HG03103 (cell line): ENCODE data around the gene CYBRD1.
"Not testable (repeated sequence)": the region's sequence is repeated elsewhere in the genome, so short reads cannot be mapped to it uniquely, and the experiment has no call there.

Source experiments
- ATAC-seq: cut with Tn5 transposase; IDR thresholded peaks from one replicate; pipeline ENCODE4 v1.9.1; 2021; ENCODE audit warnings: low read depth; ENCODE audit not compliant: unreplicated experiment

CYBRD1 gene

DNA sequence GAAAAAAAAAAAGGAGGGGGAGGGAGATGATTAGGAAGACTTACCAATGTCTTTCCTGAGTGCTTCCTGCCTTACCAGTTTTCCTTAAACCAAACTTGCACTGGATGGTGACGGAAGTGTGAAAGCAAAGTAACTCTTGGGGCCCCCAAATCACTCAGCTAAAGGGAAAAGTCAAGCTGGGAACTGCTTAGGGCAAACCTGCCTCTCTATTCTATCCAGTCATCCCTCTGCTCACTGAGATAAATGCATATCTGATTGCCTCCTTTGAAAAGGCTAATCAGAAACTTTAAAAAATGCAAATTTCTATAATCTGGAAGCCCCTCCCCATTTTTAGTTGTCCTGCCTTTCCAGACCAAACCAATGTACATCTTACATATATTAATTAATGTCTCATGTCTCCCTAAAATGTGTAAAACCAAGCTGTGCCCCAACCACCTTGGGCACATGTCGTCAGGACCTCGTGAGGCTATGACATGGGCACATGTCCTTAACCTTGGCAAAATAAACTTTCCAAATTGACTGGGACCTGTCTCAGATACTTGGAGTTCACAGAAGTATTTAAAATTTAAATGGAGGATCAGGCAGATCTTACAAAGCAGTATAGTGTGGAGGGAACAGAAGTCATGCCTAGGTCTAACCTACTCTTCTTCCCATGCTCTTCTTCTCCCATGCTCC is 7.2 kb upstream of the CYBRD1 start:
- no peak for ATAC-seq

DNA sequence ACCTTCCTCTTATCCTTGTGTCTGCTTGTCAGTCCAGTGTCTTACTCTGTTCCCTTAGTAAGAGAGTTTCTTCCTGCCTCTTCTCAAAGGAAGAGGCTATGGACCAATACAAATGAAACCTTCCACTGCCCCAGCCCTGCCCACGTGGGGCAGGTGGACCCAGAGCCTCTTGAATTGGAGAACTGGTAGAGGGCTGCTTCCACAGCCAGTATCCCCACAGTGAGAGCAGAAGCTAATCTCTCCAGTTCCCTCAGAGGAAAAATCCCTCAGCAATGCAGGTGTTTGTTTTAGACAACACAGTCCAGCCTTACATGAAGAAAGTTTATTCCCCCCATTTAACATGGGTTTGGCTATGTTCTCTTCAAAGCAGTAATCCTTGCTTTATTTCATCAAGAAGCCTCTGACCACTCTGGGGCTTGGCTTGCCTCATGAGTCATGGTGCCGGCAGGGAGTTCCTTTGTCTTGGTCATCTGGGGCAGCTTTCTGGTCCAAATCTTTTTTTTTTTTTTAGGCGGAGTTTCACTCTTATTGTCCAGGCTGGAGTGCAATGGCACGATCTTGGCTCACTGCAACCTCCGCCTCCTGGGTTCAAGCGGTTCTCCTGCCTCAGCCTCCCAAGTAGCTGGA is 6.5 kb upstream of the CYBRD1 start:
- ATAC-seq, result no peak

DNA sequence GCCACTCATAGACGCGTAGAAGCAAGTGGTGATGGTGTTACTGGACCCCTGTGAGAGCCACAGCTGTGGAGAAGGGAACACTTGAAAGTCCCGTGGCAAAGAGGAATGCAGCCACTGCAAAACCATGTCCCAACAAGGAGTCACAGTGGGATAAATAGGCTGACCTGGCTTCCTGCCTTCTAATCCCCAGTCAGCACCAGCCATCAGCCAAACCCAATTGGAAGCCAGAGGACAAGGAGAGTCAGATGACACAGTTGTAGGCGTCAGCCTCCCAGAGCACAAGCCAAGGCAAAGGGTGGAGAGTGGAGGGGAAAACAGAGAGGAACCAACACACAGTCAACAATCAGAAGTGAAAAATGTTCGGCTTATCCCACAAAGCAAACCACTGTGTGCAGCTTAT is 5.5 kb upstream of the CYBRD1 start:
- no peak for ATAC-seq

DNA sequence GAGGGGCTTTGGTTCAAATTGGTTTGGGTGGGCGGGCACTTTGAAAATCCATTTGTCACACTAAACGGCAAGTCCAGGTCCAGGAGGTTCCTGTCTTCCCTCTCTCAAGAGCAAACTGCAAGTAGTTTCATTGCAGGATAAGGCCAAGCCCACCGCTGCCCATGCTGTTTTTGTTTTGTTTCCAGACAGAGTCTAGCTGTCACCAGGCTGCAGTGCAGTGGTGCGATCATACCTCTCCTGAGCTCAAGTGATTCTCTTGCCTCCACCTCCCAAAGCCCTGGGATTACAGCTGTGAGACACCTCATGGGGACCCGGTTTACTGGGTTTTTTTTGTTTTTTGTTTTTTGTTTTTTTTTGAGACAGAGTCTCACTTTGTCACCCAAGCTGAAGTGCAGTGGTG is 1.8 kb upstream of the CYBRD1 start:
- no peak for ATAC-seq

DNA sequence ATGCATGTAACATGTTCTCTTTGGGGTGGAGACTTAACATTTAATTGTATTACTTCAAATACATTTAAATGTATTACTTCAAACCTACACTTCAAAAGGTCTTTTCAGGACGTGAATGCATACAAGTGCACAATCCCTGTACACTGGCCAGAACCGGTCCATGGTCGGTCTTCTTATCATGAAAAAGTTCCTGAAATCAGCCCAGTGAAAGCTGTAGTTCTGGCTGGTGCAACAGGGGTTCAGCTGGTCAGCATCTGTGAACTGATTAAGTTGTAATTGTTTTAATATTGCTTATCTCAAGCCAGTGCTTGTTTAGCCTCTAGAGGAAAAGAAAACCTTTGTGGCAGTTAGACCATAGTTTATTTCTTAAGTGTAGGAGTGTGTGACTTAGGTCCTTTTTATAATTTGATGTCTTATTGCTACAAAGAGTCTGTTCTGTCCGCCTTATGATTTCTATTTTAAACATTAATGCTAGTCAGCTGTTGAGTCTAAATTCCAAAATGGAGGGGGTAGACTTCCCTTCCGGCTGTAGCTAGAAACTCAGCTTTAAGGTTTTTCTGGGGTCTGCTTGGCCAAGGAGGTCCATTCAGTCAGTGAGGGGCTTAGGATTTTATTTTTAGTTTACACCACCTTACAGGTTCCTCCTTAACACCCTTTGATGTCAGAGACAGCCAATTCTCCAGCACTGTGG is 768 bp upstream of the CYBRD1 start:
- ATAC-seq, result no peak

DNA sequence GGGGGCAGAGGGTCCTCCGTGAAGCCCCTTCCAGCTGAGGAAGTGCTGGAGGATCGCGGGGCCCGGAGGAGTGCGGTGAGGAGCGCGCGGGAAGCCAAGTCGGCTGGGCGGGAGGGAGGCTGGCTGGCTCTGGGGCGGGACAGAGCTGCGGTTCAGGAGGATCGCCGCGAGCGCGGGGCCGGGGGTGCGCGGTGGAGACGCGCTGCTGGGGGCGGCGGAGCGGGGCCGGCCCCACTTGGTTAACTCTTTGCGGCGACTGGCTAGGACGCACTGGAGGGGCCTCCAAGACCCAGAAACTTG is 464 bp downstream of the CYBRD1 start:
- peak; percentile 23 for ATAC-seq

GRCh38 chr2:171523088-171524017 is 1.1 kb downstream of the CYBRD1 start:
- peak; percentile 39 for ATAC-seq

DNA sequence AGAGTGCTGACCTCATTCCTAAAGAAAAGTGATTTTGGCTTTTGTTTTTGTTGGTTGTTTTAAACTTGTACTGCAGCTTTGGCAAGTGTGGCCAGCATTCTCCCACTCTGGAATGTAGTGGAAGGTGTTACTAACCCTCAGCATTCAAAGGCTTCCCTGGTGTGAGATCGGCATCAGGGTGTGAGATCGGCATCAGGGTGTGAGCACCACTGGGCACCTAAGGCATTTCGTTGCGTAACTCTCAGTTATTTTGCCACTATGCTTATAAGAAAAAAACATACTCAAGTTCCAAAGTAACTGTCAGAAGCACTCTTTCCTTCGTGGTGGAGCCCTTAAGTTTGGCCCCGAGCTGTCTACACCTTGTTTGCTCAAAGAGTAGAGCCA is 1.7 kb downstream of the CYBRD1 start:
- no peak for ATAC-seq

DNA sequence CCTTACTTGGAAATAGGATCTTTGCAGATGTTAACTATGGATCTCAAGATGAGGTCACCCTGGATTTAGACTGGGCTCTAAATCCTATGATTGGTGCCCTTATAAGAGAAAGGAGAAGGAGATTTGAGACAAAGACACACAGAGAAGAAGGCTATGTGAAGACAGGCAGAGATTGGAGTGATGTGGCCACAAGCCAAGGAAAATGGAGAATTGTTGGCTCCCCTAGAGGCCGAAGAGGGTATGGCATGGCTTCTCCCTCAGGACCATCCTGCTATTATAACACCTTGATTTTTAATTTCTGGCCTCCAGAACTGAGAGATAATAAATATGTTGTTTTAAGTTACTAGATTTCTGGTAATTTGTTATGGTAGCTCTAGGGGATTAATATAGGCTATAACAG is 7.6 kb downstream of the CYBRD1 start:
- no peak for ATAC-seq

GRCh38 chr2:171530378-171530777 is 8.1 kb downstream of the CYBRD1 start:
- ATAC-seq, result no peak

DNA sequence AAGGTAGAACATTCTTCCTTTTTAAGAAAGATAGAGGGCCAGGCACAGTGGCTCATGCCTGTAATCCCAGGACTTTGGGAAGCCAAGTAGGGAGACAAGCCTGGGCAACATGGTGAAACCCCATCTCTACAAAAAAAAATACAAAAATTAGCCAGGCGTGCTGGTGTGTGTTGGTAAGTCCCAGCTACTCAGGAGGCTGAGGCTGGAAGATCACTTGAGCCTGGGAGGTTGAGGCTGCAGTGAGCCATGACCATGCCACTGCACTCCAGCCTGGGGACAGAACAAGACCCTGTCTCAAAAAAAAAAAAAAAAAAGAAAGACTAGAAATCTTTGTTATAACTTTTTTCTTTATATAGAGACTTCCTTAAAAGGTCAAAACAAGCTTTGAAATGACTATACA is 8.6 kb downstream of the CYBRD1 start:
- ATAC-seq, result not testable (repeated sequence)

DNA sequence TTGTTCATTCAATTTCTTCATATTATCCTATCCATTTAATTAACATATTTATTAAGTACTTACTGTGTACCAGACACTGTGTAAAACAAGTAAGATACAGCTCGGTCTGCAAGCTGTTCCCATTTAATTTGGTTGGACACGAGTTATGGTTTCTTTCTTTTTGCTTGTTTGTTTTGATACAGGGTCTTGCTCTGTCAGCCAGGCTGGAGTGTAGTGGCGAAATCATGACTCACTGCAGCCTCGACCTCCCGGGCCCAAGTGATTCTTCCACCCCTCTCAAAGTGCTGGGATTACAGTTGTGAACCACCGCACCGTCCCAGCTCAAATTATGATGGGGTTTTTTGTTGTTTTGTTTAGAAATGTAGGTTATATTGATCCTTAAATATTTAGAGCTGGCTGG is 9.0 kb downstream of the CYBRD1 start:
- ATAC-seq, result no peak

- ATAC-seq, result no peak
Measured at GRCh38 chr2:171531836-171532450, 9.7 kb downstream of the CYBRD1 start.

GRCh38 chr2:171533331-171533730 is 11.1 kb downstream of the CYBRD1 start:
- ATAC-seq, result no peak

GRCh38 chr2:171535528-171535927 is 13.3 kb downstream of the CYBRD1 start:
- ATAC-seq, result not testable (repeated sequence)

- no peak for ATAC-seq
Measured at GRCh38 chr2:171540437-171540836, 18.2 kb downstream of the CYBRD1 start.

DNA sequence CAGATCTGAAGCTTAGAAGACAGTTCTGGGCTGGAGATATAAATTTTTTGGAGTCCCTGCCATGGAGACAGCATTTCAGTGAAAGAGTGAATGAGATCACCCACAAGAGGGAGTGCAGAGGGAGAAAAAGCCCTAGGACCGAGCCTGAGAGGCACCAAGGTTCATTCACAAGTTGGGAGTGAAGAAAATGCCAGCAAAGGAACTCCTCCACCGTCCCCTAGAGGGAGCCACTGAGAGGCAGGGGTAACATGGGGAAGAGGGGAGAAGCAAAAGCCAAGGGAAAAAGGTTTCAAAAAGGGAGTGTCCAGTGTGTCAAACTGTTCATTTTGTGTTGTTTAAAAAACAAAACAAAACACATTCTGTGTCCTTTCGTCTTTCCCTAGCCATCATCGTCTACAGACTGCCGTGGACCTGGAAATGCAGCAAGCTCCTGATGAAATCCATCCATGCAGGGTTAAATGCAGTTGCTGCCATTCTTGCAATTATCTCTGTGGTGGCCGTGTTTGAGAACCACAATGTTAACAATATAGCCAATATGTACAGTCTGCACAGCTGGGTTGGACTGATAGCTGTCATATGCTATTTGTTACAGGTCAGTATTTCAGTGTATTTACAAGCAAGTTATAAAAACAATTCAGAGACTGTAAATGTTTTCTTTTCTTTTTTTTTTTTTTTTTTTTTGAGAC is 19.1 kb downstream of the CYBRD1 start:
- no peak for ATAC-seq

GRCh38 chr2:171545086-171545485 is 22.8 kb downstream of the CYBRD1 start:
- ATAC-seq, result no peak

DNA sequence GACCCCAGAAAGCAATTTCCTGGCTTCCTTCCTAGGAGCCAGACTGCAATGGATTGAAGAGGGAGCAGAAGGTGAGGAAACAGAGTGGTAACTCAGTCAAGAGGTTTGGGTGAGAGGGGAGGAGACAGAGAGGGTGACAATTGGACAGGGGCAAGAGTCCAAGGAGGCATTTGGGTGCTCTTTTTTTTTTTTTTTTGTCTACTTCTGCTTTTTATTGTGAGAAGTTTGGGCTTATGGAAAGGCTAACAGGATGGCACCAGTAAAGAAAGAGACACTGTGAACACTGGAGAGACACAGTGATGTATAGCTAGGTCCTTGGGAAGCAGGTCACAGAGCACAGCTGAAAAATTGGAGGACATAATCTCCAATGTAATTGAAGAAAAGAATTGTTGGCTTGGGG is 25.0 kb downstream of the CYBRD1 start:
- no peak for ATAC-seq

GRCh38 chr2:171547720-171548119 is 25.4 kb downstream of the CYBRD1 start:
- ATAC-seq, result no peak
